Urothelium cell line (cell line): ENCODE results near the gene ATXN1.
"Not testable (repeated sequence)": the region's sequence is repeated elsewhere in the genome, so short reads cannot be mapped to it uniquely, and the experiment has no call there.

Experiments used
- DNase-seq: peaks from one replicate; pipeline ENCODE4 v3.0.0; 2011; ENCODE audit warnings: low spot score, mixed read lengths
- FAIRE-seq: peaks from 2 replicates; lab custom pipeline; 2011; peaks lifted over from hg19 to GRCh38; lab: Jason Lieb, UNC

Gene ATXN1

DNA sequence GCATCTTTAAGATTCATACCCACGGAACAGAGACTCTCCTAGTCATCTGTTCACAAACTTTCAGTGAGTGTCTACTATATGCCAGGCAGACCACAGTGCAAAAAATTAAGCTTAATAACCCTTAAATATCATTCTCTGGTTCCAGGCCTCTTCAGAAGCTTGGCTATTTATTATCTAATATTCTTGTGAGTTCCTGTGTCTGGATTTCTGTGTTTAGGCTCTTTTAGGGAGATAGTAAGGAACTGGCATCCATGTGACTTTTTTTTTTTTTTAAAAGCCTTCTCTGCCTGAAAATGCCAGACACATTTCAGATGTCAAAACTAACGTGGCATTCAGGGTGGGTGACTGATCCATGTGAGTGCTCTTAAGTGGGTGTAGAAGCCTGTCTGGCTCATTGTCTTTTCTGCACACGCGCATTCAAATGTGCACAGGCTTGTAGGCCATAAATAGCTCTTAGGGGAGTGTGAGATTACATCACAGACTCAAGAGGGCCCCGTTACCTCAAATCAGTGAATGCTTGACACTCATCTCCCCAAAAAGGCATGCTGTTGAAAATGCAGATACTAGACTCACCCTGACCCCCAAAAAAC, 380.9 kb downstream of the ATXN1 start:
- no peak for FAIRE-seq
- no peak for DNase-seq

DNA sequence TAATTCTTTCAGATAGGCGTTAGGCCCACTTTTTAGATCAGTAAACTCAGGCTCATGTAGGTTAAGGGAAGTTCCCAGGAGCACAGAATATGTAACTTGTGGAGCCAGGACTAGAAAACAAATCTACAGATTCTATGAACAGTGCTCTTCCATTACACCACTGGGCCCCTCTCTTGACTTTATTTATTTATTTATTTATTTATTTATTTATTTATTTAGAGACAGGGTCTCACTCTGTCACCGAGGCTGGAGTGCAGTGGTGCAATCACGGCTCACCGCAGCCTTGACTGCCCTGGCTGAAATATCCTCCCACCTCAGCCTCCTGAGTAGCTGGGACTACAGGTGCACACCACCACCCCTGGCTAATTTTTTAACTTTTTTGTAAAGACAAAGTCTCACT, 382.9 kb downstream of the ATXN1 start:
- FAIRE-seq, DNase-seq: not testable (repeated sequence)

DNA sequence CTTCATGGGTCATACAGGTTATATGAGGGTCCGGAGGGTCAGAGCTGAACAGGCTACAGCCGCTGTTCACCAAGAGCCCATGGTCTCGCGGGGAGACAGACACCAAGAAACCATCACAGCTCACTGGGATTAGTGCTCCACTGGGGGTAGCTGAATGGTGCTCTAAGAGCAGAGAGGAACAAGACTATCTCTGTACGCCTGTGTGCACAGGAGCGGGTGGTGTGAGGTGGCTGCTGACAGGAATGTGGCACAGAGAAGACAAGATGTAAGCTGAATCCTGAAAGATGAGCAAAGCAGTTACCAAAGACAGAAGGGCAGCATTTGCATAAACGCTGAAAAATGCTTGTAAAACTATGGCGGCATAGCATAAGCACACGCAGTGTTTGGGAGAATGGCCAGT, 383.8 kb downstream of the ATXN1 start:
- DNase-seq (no peak), FAIRE-seq (no peak)

- FAIRE-seq, result no peak
- DNase-seq, result no peak
Observed at GRCh38 chr6:16375843-16376242, 385.4 kb downstream of the ATXN1 start.

DNA sequence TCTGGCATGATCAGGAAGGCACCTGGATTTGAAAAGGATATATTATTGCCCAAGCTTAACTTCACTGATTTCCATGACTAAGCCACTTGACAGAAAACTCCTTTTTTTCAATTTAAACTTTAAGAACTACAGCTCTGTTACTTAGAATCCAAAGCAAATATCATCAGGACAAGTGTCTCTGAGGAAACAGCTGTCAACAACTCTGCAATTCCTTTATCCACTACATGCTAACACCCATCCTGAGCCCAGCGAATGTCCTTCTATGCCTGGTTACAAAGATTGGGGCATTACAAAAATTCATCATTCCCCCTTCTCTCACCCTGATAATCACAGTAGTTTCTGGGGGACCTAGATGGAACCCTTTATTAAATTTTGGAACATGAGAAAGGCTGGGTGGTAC, 386.1 kb downstream of the ATXN1 start:
- FAIRE-seq (no peak), DNase-seq (no peak)

GRCh38 chr6:16374461-16375200, 386.6 kb downstream of the ATXN1 start:
- no peak for DNase-seq
- no peak for FAIRE-seq

- FAIRE-seq, result no peak
- no peak for DNase-seq
Observed at GRCh38 chr6:16374016-16374415, 387.2 kb downstream of the ATXN1 start.

DNA sequence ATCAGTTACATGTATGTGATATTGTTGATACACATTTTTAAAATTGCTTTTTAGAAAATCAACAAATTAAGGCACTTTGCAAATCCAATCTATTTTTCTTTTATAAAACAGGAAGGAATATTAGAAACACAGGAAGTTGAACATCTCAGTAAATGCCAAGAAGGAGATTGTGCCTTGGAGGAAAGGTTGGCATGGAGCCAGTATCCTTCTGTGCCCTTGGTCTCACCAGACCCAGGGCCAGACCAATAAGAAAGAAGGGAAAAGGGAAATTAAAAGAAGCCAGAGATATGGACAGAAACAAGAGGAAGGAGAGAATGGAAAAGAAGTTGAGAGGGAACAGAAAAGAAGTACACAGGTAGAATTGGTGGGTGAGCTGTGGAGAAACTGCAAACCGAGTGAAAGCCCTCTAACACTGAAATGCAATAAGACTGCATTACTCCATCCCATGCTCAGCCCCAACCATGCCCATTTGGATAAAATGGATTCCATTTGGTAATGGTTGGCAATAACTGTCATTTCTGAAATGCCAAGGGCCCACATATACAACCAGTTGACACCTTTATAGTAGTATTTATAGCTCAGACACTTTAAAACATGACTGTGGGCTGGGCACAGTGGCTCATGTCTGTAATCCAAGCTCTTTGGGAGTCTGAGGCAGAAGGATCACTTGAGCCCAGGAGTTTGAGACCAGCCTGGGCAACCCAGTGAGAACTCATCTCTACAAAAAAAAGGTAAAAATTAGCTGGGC, 389.1 kb downstream of the ATXN1 start:
- no peak for DNase-seq
- no peak for FAIRE-seq

GRCh38 chr6:16371401-16371800, 389.9 kb downstream of the ATXN1 start:
- no peak for FAIRE-seq
- DNase-seq, result no peak

DNA sequence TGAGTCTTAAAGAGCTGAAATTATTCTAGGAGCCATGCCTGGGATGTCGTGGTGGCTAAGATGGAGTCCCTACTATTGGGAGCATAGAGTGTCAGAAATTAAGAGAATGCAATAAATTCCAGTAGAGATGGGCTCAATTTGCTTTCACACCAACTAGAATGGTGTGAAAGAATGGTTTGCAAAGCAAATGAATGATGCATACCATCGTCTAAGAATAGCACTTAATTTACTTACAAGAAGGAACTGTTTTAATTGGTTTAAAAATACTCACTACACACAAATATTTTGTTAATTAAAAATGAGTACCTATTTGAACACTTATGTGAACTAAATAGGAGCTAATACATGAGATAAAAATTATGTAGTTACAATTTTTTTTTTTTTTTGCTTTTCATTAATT, 390.3 kb downstream of the ATXN1 start:
- DNase-seq, result no peak
- FAIRE-seq, result no peak

DNA sequence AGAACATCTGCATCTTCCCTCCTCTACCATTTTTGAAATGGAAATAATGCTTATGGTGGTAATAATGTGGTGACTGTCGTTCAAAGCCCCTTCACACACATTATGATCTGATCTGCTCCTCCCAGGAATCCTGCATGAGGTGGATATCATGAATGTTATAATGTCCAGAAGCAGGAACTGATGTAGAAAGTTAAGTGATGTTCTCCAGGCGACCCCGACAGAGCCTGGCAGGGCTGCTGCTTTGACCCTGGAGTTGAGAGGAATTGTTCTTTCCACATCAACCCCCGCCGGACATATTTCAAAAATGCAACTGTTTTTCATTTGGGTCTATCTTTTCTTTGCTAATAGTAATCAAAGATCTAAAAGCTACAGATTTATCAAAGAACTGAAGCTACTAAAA, 391.3 kb downstream of the ATXN1 start:
- no peak for DNase-seq
- FAIRE-seq, result no peak

GRCh38 chr6:16369140-16369745, 392.0 kb downstream of the ATXN1 start:
- no peak for DNase-seq
- FAIRE-seq, result no peak

- FAIRE-seq (no peak), DNase-seq (no peak)
Observed at GRCh38 chr6:16367571-16367970, 393.7 kb downstream of the ATXN1 start.

GRCh38 chr6:16363749-16364148, 397.5 kb downstream of the ATXN1 start:
- no peak for DNase-seq
- no peak for FAIRE-seq

- FAIRE-seq, result no peak
Observed at GRCh38 chr6:16362819-16363589, 398.3 kb downstream of the ATXN1 start.

DNA sequence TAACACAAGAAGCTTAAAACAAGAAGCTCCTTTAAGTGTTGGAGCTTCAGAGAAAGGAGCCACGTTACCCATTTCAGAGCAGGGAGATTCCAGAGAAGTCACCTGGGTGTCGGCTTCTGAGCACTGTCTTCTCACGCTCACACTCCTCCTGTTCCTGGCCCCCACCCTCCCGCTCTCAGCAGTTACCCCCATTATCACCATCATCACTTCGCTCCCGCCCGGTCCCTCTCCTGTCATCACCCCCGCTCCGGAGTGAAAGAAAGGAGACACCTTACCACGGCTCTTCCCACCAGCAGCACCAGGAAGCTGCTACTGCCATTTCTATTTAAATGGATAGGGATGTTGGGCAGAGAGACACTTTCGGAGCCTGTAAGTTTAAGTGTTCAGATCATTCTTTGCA, 399.0 kb downstream of the ATXN1 start:
- FAIRE-seq (no peak), DNase-seq (no peak)

More at GRCh38 chr6:16362819-16363589, 398.3 kb downstream of the ATXN1 start:
- no peak for DNase-seq

GRCh38 chr6:16361861-16362260, 399.4 kb downstream of the ATXN1 start:
- DNase-seq (no peak), FAIRE-seq (no peak)

DNA sequence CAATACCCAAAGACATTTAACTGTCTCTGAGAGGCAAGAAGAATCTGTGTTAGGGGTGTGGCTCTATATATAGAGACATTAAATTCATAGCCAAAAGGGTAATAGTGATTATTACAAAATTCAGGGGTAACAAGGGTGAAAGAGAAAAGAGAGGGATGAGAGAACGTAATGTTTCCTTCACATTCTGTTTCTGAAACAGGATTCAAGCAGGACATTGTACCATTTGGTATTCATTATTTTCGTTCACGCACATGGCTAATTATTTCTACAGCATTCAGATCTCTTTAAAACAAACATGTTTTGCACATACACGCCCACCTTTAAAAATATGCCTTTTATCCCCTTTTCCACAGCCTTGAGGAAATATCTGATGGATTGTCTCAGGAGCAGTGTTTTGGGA, 400.1 kb downstream of the ATXN1 start:
- DNase-seq (no peak), FAIRE-seq (no peak)

GRCh38 chr6:16360365-16360764, 400.9 kb downstream of the ATXN1 start:
- DNase-seq (no peak), FAIRE-seq (no peak)

DNA sequence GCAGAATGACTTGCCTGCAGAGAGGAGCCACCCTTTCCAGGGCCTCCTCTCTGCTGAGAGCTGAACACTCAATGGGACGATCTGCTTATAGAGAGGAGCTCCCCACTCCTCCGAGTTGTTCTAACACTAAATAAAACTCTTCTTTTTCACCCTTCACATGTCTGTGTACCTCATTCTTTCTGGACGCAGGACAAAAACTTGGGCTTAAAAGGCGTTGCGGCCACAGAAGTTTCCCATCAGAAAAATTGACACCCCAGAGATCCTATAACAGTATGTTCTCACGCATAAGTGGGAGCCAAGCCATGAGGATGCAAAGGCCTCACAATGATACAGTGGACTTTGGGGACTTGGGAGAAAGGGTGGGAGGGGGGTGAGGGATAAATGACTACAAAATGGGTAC, 401.7 kb downstream of the ATXN1 start:
- no peak for DNase-seq
- no peak for FAIRE-seq
